Fibroblast of skin of left biceps (primary cell): ENCODE measurements around the gene PPP4R1.

Experiments used
- DNase-seq, 2 experiments: peaks; one replicate each; pipeline ENCODE4 v3.0.0-alpha.2; 2013; ENCODE audit warnings: low read depth in 2 of 2

The PPP4R1 gene

DNA sequence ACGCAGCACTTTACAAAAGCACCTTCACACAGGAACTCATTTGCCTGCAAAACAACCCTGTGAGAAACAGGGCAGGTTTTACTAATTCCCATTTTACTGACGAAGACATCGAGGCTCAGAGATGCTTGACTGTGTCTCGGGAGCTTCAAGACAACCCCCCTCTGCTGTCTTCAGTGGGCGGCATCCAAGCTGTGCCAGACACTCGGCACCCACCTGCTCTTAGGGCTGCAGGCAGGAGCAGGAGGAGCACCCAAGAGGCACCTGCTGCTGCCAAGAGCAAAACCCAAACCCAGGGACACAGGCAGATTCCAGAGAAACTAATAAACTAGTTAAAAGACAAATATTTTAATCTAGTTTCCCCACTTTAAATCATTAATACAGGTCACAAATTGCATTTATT lies 67.9 kb downstream of the PPP4R1 start:
- DNase-seq = no peak

DNA sequence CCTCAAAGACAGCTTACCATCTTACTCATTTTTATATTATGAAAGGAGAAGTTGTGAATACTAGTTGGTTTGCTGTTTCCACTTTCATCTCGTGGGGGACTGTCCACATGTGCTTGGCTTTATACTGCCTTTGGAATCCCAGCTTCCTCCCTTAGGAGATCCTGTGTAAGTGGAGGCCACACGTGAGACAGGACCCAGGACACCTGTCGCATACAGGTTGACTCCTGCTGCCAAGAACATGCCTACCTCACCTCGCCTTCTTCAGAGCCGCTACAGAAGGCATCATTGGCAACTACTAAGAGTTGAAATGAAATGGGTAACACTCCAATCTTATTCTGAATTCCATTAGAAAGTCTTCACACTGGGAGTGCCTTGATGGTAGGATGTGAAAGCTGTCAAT lies 69.3 kb downstream of the PPP4R1 start:
- no peak for DNase-seq

DNA sequence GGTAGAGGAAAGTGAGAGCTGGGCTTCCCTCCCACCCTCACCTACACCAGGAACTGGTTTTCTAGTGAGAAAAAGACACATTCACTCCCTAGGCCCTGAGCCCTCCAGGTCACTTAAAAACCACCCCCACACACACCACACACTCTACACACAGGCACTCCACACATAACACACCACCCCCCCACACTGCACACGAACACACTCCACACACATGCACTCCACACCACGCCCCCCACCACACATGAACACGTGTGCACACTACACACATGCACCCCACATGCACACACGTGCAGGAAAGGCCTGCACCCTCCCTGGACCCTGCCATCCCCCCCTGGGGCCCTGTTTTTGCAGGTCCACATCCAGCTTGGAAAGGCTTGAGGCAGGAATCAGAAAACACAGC lies 71.4 kb downstream of the PPP4R1 start:
- DNase-seq = no peak

DNA sequence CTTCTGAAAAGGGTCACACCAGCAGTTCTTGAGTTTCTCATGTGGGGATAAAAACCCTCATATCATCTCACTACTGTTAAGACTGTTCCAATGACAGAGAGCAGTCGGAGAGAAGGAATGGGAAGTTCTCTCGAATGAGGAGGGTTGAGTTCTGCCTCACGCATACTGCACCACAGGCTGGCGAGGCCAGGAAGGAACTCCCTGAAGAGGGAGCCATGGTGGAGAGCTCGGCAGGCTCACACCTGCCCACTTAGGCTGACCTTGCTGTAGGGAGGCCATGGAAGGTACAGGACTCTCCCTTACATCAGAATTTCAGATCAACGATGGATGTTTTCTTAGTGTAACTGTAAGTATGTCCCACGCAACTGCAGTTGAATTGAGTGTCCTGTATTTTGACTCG lies 74.4 kb downstream of the PPP4R1 start:
- no peak for DNase-seq

DNA sequence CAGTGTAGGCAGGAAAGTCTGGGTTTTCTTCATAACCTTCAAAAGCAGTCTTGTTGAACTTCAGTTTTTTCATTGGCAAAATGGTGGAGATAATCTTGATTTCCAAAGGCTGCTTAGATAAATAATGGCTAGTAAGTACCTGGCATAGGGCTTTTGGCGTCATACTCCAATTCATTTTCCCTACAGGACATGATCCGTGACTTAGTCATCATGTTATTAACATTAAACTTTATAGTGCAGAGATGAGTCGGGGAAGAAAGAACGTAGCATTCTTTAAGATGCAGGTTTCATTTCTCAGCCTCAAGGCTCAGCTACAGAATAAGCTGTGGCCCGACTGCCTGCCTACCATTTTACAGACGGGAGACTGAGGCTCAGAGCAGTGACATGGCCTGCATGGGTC lies 75.1 kb downstream of the PPP4R1 start:
- peak in 1 of 2 experiments; percentile 44 for DNase-seq

DNA sequence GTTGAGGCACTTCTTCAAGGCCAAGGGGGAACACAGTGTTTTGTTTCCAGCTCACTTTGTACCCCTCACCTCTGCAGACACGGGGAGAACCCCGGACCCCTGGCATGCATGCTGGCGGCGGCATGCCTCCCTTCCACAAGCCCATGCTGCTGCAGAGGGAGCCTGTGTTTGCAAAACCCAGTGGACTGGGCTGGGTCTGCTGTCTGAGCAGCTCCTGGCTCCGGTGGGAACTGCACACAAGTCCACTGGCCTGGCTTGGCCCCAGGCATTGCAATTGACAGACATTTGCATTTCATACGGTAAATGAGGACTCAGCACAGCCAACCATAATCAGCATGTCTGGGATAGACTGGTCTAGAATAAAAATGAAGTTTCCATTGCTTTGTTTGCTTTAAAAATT lies 76.7 kb downstream of the PPP4R1 start:
- no peak for DNase-seq

DNA sequence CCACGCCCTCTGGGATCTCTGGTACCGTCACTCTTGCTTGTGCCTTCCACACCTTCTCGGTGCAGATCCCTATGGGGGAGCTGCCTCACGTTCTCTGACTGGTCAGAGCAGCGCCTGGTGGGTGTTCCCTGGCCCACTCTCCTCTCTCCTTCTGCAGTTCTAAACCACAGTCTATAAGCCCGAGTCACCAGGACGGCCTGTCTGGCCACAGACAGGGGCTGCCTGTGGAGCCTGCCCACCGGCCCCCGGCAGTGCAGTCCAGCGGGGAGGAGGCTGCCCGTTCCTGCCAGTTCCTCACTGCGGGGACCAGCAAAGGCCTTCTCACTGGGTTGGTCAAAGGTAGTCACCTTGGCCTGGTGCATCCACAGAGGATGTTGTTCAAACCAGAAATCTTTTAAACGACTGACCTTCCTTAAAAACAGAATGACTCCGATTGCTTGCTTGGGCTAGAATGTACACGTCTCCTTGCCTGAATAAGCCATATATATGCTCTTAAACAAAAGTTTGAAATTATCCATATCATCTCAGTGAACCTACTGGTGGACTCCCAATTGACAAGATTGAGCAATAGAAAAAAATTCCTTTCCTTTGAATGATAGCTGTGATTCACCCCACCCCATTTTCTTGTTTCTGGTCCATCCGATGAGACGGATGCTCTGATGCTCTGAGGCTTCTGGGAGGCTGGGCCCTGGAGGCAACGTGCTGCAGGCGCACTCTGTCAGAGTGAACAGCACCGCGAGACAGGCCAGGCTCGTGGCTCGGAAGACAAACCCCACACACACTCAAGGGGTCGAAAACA lies 77.8 kb downstream of the PPP4R1 start:
- no peak for DNase-seq

DNA sequence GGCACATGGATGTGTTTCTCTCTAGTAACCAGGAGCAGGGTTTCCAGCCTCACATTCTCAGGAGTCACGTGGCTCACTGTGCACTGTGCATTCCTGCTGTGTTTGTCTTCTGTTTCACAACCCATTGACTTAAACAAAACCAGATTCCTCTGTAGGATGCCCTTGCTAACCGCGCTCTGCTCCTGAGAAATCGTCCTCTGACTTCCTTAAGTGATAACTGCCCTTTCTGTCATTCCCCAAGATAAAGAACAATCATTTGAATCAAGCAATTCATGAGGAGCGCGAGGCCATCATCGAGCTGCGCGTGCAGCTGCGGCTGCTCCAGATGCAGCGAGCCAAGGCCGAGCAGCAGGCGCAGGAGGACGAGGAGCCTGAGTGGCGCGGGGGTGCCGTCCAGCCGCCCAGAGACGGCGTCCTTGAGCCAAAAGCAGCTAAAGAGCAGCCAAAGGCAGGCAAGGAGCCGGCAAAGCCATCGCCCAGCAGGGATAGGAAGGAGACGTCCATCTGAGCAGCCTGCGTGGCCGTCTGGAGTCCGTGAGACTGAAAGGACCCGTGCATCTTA lies 78.8 kb downstream of the PPP4R1 start:
- DNase-seq = peak; percentile 93 to 94

DNA sequence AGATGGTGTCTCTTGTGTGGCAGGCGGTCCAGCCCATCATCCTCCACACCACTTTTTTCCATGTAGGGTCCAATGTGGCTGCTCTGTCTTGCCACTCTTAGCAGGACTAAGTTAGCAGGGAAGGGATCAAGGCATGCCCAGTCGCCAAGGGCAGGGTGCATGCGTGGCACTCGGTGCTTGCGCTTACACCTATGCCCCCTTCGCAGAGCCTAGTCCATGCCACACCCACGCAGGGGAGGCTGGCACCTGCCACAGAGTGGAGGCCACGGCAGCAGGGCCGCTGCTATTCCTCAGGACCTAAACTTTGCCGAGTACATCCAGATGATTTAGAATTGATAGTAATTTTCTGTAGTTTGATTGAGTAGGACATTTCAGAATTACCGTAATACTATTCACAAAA lies 79.5 kb downstream of the PPP4R1 start:
- no peak for DNase-seq

DNA sequence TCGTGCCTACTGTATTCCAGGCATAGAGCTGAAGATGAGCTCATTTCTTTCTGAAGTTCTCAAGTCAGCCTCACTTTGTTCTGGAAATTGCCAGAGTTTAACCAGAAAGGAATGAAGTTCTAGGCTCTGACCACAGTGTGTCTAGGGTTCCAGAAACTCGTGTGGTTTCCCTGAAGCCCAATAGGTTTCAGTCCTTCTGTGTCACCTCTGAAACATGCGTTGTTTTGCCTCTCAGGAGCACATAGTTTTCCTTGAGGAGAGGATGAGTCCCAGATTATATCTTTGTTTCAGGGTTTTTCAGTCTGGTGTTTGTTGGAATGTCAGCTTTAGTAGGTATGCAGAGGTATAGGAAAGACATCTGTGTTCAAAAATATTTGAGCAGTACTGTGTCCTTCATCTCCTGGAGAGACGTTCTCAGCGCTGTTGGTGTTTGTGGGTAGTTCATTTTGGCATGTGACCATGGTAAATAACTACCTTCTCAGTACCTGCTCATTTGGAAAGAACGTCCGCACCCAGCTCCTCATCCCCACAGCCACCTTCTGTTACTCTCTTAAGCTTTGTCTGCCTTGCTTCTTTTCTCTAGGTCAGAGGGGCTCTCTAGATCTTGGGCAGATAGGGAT lies 82.5 kb downstream of the PPP4R1 start:
- DNase-seq = no peak

DNA sequence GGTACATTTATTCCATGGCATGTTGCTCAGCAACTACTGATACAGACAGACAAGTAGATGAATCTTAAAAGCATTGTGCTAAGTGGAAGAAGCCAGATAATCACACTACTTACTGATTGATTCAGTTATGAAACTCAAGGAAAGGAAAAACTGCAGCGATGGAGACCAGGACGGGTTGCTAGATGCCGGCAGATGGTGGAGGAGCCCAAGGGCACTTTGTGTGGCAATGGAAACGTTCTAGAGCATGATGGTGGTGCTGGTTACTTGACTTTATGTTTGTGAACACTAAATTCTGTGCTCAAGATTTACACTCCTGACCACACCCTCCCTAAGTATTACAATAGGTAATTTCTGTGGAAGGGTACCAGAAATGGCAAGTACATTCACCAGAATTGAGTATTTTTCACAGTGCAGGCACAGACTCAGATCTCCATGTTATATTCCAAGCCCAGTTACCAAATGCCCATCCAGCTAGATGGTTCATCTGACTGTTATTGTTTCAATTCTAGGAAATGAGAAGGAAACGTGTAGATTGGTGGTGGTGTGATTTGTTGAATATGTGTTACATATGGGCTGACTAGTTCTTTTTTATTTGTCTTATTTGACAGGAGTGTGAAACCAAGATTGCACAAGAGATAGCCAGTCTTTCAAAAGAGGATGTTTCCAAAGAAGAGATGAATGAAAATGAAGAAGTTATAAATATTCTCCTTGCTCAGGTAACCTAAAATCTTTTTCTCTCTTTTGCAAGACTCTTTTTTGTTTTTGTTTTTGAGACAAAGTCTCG lies 83.9 kb downstream of the PPP4R1 start:
- DNase-seq = no peak

DNA sequence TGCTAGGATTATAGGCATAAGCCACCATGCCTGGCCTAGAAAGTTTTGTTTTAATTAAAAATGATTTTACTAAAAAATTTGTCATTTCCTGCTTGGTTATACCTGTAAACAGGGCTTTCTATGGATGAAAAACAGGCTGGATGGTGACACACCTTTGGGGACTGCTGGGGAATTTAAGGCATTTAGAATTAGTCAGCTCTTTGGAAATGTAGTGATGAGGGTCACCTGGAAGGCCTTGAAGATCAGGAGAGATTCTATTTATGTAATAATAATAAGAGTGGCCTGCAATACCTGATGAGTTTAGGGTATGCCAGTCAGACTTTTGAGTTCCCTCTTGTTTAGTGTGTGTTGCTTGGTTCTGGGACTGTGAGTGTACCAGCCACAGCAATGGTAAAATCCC lies 87.9 kb downstream of the PPP4R1 start:
- DNase-seq = no peak

DNA sequence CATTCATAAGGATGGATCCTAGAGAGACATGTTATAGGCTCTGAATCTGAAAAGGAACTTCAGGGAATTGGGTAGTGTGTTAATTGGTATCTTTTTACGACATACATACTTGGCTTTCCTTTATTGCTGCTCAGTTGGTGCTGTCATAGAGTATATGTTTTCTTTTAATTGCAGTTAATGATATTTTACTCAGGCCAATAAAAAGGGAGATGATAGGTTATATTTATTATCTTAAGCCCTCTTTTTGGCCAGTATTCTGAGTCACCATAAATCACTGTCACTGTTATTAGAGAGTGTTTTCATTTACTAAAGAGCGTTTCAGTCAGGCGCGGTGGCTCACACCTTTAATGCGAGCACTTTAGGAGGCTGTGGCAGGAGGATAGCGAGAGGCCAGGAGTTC lies 91.4 kb downstream of the PPP4R1 start:
- no peak for DNase-seq

DNA sequence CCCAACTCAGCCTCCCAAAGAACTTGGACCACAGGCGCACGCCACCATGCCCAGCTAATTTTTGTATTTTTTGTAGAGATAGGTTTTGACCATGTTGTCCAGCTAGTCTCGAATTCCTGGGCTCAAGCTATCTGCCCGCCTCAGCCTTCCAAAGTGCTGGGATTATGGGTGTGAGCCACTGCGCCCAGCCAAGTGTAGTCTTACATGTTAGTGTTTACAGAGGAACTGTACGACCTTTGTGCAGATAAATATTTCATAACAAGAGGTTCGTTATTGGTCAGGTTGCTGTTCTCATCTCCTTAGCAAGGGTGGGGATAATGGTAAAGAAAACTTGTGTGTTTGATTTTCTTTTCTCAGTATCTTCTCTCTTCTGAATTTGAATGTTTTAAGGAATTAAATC lies 92.6 kb downstream of the PPP4R1 start:
- DNase-seq = no peak

DNA sequence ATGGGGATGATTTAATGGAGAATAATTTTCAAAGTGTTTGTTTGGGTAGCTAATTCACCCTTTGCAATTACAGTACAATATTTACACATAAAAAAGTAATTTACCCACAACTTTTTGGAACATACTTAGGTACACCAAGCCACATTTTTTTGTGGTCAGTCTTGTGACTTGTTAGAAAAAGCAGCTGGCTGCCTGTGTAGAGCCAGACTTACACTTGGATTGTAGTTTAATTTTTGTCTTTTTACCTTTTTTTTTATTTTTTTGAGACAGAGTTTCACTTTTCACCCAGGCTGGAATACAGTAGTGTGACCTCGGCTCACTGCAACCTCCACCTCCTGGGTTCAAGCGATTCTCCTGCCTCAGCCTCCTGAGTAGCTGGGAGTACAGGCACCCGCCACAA lies 93.7 kb downstream of the PPP4R1 start:
- no peak for DNase-seq

DNA sequence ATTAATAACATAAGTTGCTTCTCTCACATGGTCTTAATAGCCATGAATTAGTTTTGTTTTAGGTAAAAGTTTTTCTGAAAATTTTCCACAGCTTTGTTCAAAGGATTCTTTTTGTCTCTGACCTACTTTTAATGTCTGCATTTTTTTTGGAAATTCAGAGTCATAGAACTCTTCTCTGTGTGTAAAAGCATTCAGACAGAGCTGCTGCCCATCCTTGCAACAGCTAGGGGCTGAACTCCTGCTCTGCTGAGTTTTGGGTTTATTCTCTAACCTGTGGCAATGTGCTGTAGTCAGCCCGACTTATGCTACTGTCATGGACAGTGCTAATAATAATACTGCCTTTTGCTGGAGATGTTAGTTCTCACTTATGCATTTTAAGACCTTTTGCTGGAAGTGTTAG lies 95.0 kb downstream of the PPP4R1 start:
- DNase-seq = no peak

DNA sequence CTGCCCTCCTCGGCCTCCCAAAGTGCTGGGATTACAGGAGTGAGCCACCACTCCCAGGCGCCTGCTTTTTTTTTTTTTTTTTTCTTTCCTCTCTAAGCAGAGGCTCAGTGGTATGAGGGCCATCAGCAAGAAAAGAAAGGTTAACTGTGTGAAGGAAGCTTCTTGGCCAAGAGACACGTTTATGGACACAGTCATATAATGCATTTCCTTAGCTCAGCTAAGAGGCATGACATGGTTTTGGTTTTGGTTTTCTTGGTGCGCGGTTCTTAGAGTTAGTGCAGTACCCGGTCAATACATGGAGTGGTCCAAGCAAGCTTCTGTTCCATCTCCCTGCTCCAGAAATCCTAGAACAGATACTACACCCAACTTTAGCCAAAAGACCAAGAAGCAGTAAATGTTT lies 96.5 kb downstream of the PPP4R1 start:
- DNase-seq = no peak

DNA sequence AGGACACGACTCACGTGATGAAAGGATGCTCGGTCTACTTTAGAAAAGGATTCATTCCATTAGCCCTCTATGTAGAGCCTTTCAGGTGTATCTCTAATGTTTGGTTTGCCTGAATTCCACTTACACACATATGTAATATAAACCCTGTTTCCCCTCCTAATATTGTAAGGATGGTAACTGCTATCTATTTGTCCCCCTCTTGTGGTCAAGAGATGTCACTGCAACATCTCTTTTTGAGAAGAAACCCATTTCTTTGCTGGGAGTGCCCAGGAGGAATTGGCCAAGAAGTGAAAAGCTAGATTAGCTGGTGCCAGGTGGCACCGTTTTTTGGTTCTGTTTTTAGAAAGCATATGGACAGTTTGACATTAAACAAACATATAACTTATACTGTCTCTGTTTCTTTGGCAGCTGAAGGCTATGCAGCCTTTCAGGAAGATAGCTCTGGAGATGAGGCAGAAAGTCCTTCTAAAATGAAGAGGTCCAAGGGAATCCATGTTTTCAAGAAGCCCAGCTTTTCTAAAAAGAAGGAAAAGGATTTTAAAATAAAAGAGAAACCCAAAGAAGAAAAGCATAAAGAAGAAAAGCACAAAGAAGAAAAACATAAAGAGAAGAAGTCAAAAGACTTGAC lies 97.8 kb downstream of the PPP4R1 start:
- DNase-seq = no peak

DNA sequence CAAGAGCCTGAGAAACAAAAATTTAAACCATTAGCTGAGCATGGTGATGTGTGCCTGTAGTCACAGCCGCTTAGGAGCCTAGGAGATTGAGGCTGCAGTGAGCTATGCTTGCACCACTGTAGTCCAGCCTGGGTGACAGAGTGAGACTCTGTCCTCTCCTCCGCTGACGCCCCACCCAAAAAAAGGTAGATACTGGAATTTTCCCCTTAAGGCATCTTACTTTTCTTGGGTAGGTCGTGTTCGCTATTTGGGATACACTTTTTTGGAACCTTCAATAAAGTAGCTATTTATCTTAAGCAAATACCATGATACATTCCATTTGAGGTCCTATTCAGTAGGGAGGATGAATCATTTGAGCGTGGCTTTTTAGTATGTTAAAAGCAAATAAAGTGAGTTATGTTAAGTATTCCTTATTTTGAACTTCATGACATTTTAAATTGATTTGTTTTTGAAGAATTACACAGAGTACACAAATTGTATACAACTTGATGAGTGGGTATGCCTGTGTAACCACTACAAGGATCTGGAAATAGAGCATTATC lies 100.3 kb downstream of the PPP4R1 start:
- DNase-seq = peak; percentile 45 to 52

DNA sequence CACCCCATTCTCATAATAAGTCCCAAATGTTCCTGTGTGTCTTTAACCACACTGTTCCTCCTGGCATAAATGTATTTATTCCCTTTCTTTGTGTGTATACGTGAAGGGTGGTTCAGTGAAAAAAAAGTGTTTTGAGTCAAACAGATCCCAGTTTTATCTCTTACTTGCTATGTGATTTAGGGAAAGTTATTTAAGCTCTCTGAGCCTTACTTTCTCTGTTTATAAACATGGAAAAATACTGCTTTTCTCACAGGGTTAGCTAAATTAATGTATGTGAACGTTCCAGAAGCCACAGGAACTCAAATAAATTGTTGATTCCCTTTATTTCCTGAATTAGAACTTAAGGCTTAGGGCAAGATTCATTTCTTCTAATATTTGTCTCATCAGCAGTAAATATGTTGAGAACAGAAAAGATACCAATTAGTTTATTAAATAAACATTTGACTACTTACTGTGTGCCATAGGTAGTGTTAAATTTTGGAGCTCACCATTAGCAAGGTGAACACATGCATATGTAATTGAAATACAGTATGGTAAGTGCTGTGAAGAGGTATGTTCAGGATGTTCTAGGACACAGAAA lies 105.8 kb downstream of the PPP4R1 start:
- DNase-seq = no peak

DNA sequence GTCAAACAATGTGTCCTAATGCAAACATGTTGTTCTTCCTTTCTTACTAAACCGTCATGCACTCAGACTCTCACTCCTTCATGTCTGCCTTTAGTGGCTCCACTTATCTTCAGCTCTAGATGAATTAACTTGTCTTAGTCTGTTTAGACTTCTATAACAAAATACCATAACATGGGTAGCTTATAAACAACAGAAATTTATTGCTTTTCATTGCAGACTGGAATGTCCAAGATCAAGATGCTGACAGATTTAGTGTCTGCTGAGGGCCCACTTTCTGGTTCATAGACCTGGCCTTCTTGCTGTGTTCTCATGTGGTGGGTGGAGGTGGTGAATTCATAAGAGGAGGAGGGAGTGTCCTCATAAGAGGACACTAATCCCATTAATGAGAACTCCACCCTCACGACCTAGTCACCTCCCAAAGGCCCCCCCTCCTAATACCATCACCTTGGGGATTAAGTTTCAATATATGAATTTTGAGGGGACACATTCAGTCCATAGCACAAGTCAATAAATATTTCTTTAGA lies 106.7 kb downstream of the PPP4R1 start:
- no peak for DNase-seq
